HG02840 (cell line): ENCODE measurements around the gene SEPTIN11.
A peak's percentile ranks its signal among the peaks of the same experiment; 100 is the strongest.

ENCODE experiments used
- ATAC-seq: cut with Tn5 transposase; IDR thresholded peaks from one replicate; pipeline ENCODE4 v1.9.1; 2021; ENCODE audit warnings: mild to moderate bottlenecking, moderate library complexity, moderate number of reproducible peaks; ENCODE audit not compliant: unreplicated experiment, low FRiP score

The SEPTIN11 gene

DNA sequence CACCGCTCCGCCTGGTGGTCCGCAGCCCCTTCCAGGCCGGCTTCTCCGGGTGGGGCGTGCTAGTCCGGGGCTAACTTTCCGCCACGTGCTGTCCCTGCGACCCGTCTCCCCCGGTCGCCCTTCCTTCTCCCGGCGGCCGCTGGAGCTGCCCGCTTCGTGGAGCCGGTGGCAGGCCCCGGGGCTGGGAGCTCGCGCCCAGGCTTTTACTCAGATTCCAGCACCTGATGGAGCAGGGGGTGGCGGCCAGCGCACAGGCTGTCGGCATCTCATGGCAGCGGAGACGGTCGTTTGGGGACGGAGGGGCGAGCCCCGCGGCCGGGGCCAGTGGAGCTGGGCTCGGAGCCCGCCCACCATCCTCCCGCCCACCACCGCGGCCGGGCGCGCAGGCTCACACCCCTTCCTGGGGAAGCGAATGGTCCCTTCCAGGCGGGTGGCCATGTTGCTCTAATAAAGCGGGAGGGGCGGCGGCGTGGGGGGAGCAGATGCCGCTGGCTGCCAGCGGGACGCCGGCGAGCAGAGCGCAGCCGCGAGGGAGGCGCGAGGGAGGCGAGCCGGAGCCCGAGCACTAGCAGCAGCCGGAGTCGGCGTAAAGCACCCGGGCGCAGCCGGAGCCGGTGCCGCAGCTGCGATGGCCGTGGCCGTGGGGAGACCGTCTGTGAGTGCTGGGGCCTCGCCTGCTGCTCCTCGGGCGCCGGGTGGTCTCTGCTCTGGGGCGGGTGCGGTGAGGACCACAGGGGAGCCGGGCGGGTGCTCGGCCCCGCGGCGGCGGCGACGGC, at the start of gene SEPTIN11:
SEPTIN11 (plus strand) TSS at position 477 of the 776 bp plus-strand sequence; CDS start at position 629, 152 bp downstream.
- peak; percentile 72 for ATAC-seq

DNA sequence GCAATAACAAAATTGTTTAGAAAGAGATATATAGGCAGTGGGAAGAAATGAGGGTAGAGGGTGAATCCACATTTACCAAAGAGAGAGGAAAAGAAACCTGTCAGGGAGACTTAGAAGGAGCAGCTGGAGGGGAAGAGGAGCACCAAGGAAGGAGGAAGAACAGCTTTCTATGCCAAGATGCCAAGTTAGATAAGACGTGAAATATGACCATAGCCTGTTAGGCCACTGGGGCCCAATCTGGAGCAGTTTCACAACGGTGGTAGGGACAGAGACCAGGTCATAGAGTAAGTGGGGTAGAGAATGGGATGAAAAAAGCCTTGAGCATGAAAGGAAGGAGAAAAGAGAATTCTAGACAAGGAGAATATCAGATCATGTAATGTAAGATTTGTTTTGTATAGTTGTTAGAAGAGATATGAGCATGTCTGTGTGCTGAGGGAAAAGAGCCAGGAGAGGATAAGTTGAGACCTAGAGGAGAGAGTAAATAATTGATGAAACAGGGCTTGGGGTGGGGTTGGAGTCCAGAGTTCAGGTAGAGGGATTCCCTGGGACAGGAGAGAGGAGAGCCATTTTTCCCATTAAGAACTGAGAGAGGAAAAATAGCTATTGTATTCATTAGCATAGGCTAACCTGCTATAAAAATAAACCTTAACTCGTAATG, 47.2 kb upstream of the SEPTIN11 start:
- ATAC-seq: no peak

DNA sequence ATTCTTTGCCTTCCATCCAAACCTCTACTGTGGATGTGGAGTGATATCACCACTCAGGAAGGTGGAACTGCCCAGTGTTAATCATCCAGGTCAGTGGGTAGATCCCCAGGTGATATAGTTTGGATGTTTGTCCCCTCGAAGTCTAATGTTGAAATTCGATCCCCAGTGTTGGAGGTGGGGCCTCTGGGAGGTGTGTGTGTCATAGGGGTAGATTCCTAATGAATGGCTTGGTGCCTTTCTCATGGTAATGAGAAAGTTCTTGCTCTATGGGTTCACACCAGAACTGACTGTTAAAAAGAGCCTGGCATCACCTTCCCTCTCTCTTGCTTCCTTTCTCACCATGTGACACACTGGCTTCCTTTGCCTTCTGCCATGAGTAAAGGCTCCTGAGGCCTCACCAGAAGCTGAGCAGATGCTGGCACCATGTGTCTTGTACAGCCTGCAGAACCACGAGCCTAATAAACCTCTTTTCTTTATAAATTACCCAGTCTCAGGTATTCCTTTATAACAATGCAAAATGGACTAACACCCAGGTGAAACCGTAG, 44.8 kb upstream of the SEPTIN11 start:
- no peak for ATAC-seq

DNA sequence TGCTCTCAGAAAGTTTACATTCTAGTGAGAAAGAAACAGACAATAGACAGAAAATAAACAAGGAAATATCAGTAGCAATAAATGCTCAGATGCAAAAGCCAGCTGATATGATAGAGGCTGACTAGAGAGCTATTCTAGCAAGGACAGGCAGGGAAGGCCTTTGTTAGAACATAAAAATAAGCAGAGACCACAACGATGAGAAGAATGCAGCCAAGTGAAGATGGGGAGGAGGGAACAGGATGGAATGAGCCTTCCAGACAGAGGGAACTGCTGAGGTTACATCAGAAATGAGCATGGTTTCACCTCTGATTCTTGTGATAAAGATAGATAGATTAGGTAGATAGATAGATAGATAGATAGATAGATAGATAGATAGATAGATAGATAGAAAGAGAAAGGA, 44.0 kb upstream of the SEPTIN11 start:
- ATAC-seq: no peak

DNA sequence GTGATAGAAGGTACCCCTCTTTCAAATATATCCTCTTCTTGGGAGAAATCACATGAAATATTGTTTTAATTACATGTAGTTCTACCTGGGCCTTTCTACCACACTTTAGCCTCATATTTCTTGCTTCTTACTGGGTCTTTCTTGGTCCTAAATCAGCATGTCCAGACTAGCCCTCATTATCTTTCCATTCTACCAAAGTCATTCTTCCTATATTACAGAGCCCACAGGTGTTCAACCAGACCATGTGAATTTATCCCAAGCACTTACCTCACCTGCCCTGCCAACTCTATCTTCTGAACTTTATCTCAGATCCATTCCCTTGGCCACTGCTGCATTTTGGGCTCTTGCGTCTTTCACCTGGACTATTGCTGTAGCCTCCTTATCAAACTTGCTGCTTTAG, 39.8 kb upstream of the SEPTIN11 start:
- ATAC-seq: no peak

DNA sequence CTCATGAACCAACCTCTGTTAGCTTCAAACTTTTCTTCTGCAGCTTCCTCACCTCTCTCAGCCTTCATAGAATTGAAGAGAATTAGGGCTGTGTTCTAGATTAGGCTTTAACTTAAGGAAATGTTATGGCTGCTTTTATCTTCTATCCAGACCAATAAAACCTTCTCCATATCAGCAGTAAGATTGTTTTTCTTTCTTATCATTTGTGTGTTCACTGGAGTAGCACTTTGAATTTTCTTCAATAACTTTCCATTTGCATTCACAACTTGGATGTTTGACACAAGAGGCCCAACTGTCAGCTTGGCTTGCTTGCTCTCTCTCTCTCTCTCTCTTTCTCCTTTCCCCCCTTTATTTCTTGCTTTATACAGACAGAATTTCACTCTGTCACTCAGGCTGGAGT, 28.8 kb upstream of the SEPTIN11 start:
- no peak for ATAC-seq

DNA sequence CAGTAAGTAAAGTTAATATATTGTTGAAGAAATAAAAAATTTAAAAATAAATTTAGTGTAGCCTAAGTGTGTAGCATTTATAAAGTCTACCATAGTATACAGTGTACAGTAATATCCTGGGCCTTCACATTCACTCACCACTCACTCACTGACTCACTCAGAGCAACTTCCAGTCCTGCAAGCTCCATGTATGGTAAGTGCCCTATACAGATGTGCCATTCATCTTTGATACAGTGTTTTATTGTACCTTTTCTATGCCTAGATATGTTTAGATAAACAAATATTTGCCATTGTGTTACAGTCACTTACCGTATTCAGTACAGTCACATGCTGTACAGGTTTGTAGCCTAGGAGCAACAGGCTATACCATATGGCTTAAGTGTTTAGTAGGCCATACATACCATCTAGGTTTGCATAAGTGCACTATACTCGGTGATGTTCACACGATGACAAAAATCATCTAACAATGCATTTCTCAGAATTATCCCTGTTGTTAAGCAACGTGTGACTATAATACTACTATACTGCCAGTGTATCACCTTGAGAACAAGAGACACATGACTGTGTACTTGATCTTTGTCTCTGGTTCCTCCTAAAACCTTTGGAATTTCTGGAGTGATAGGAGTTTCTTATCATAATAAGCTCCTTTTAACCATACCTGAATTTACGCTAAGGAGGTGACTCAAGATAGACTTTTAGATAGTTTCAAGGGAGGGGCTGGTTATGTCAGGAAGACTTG, 25.8 kb upstream of the SEPTIN11 start:
- no peak for ATAC-seq

DNA sequence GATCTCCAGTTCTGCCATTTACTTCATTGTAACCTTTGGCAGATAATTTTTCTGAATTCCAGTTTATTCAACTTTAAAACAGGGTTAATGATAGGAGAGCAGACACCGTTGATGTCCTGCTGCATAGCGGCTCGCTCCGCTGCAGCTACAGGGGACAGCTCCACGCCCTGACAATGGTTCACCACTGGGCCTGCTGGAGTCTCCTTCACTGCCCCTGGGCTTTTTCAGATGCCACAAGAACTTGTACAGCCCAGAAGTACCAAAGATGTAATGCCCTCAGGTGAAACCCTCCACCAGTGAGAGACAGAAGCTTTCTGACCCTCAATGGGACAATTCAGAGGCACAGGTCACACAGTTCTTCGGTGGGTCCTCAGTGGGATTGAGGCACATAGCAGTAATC, 22.7 kb upstream of the SEPTIN11 start:
- ATAC-seq: no peak

DNA sequence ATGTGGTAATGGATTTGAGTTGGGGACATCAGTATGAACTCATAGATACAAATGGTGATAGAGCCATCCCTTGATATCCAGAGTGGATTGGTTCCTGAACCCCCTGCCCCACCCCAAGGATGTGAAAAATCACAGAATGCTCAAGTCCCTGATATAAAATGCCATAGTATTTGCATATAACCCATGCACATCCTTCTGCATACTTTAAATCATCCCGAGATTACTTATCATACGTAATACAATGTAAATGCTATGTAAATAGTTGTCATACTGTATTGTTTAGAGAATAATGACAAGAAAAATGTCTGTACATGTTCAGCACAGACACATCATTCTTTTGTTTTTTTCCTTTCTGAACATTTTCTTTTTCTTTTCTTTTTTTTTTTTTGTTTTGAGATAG, 18.9 kb upstream of the SEPTIN11 start:
- ATAC-seq: no peak

DNA sequence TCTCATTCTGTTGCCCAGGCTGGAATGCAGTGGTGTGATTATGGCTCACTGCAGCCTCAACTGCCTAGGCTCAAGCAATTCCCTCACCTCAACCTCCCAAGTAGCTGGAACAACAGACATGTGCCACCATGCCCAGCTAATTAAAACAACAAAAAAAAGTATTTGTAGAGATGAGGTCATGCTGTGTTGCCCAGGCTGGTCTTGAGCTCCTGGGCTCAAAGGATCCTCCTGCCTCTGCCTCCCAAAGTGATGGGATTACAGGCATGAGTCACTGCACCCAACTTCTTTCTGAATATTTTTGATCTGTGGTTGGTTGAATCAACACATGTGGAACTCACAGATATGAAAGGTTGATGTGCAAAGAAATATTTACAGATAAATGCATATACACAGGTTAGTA, 18.5 kb upstream of the SEPTIN11 start:
- ATAC-seq: no peak

DNA sequence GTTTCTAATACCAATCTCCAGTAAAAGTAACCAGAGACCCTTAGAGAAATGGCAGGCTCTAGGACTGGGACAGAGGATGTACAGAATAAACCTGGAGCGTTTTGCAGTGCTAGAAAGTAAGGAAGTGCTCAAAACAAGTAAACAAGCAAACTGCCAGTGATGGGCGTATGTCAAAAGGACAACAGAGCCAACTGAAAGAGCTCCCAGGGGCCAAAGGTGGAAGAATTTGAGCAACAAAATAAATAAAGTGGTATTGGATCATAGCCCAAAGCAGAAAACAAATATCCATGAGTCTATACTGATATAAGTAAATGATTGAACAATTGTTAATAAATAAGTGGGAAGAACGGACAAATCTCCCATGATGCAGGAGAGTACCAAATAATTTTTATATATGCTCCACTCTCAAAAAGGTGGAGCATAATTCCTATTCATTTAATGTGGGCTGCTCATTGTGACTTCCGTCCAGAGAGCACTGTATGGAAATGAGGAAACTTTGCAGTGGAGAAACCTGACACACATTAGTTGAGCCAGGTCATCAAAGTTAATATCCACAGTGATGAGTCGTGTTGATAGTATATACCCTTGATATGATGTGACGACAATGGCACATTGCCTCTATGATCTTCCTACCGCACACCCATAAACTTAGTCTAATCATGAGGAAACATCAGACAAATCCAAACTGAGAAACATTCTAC, 17.8 kb upstream of the SEPTIN11 start:
- ATAC-seq: no peak

DNA sequence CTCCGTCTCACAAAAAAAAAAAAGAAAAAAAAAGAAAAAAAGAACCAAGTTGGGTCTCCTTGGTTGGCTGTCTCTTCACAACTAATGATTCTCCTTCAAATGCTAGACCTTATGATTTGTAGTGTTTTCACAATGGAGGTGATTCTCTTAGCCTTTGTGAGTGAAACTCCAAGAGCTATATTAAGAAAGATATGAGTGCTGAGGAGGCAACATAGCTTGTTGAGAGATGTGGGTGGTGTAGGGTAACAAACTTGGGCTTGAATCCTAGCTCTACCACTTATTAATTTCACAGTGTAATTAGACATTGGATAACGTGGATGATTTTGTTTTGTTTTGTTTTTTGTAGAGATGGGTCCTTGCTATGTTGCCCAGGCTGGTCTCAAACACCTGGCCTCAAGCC, 10.4 kb upstream of the SEPTIN11 start:
- ATAC-seq: no peak

DNA sequence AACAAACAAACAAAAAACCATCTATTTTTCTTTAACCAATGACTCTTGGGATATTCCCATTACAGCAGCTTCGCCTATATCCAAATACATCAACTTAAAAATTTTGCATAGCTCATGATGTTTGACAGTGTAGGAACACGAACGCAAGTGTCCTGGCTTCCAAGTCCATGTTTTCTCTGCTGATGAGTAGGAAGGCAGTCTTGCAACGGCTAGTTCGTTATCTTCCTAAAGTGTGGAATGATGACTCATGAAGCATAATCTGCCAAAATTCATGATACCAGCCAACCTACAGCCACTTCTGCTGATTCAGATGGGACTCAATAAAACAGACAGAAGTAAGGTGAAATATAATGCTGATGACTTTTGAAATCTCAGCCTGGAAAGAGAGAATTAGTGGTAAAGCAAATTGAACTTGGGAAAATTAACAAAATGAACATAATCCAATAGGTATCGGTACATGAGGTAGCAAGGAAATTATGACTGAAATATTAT, 6.4 kb upstream of the SEPTIN11 start:
- no peak for ATAC-seq

DNA sequence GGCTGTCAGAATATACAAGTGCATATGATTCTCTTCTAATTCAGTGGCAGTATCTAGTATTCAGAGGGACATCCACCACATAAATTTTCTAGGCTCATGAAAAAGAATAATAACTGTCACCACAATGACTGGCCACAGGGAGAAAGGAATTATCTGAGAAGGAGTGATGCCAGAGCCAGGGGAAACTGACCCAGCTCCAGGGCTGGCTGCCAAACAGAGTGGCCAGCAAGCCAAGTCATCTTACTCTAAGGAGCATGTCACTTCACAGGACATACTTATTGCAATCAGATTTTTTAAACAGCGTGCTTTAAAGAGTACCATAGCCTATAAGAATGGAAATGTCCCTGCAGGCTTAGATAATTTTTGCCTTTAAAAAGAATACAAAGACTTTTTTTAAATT, 5.8 kb upstream of the SEPTIN11 start:
- no peak for ATAC-seq

DNA sequence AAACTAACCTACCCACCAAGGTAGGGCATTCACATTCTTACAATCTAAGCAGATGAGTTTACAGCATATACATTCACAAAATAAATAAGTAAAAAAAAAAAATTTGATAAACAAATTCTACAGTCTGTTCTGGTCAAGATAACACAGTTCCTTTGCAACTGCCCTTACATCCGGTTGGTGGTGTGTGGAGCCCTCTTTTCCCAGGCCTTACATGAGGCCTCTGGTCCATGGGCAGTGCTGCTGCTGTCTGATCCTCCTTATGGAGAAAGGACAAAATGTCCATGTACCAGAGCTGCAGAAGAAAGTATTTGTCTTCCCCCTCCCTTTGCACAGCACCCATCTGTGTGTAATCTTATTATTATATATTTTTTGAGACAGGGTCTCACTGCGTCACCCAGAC, 2.2 kb upstream of the SEPTIN11 start:
- ATAC-seq: no peak

DNA sequence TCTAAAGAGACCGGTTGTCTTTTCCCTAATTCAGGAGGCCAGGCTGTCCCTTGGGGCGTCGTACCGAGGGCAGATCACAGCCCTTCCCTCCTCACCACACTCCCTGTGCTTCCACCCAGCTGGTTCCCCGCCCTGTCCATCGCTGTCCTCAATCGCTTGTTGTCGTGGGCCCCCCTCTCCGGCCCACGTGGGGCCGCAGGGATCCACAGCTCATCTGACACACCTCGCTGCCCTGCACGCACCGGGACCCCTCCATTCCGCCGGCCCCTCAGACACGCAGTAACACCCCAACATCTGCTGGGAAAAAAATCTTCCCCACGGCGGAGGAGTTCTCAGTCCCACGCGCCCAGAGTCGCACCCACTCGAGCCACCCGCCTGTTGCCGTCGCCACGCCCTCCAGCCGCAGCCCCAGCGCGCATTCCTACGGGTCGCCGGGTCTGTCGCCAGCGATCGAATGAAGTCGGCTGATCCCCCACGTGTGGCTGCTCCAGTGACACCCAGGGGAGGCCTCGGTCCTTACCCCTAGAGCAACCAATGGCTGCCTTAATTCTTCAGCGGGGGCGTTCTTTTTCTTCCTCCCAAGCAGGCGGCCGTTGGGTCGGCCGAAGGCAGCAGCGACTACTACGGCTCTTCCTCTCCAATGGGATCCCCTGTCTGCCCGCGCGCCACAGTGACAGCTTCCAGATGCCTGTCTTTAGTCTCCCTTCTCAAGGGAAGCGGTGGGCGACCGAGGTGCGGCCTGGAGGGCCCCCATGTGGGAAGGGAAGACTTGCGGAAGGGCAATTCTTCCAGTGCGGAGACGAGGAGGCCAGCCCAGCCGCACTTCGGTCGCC, 893 bp upstream of the SEPTIN11 start:
- peak; percentile 58 for ATAC-seq

DNA sequence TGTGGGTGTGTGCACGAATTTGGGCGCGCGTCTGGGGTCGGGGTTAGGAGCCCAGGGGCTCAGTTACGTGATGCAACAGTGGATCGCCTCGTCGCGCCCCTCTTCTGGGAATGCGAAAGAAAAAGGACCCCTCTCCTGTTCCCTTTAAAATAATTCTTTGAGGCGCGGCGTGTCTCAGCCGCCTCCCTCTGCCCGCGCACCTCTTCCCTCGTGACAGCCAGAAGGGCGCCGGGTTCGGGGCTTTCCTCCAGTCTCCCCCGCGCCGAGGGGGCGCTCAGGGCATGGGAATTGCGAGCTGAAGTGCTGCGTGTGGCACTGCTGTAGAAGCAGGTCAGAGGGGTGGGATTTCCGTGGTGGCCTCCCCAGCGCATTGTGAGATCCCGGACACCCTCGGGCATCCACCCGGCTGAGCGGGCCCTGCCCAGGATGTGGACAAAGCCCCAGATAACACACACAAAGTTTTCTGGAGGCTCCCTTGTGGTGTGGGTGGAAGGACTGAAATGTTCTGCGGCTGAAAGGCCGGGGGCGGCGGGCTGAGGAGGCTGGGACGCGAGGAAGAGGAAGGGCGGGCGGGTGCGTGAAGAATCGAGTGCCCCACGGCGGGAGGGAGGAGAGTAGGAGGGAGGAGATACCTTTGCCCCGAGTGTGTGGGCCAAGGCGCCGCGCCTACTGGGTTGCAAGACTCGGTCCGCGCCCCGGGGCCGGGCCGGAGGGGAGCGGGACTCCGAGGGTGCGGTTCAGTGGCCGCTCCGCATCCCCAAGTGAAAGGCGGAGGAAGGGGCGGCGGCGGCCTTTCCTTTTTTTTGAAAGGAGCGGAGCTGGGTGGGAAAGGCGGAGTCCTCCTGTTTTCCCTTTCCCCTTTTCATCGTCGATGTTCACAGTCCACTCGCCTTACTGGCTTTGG, 752 bp downstream of the SEPTIN11 start:
- ATAC-seq: peak; percentile 12

DNA sequence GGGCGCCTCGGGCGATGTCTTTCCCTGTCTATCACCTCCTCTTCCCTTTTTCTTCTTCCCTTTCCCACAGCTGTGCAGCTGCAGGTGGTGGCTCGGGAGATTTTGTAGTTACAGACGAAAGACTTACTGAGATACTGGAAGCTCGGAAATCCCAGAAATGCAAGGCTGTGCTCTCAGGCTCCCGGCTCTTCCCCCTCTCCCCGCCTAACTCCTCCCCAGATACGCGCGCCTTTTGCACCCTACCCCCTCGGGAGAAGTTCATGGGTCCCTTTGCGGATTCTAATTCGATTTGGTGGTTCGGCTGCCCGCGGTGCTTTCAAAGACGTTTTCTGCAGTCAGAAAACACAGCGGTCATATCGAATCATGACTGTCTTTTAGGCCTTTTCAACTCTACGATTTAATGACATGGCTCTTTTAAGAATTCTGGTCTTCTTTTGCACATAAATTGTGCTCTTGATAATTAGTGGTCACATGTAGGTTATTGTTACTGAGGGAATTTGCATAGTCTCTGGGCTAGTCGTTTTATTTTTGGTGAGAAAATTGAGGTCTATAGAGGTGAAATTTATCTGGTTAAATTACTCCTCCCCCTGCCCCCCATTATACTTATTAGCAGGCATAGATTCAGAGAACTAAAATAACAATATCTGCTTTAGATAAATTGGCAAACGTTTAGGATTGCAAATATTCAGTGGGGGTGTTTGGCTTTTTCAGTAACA, 1.6 kb downstream of the SEPTIN11 start:
- no peak for ATAC-seq
